GM19240 (cell line): ENCODE measurements around the gene PDE4A.
"Not testable (repeated sequence)": the region's sequence is repeated elsewhere in the genome, so short reads cannot be mapped to it uniquely, and the experiment has no call there.

ENCODE experiments used
- DNase-seq: peaks from one replicate; pipeline ENCODE4 v3.0.0; 2011; ENCODE audit warnings: low spot score; ENCODE audit not compliant: insufficient read length

Gene PDE4A

DNA sequence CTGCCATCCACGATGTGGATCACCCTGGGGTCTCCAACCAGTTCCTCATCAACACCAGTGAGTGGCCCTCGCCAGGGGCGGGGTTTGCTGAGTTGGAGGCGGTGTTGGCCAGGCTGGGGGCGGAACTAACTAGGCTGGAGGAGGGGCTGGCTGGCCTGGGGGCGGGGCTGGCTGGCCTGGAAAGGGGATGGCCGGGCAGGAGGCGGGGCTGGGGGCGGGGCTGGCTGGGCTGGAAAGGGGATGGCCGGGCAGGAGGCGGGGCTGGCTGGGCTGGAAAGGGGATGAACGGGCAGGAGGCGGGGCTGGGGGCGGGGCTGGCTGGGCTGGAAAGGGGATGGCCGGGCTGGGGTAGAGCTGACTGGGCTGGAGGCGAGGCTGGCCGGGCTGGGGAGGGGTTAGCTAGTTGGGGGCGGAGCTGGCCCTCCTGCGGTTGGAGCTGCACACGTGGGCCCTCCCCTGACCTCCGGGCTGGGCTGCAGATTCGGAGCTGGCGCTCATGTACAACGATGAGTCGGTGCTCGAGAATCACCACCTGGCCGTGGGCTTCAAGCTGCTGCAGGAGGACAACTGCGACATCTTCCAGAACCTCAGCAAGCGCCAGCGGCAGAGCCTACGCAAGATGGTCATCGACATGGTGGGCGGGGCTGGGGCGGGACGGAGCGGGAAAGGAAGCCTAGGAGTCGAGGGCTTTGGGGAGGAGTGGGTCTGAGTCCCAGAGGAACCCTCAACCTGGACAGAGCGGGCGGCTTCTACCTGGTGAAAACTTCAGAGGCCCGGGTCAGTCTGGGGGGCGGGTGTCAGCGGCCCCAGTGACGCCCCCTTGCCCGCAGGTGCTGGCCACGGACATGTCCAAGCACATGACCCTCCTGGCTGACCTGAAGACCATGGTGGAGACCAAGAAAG, 41.0 kb downstream of the PDE4A start:
- peak; percentile 97 for DNase-seq

DNA sequence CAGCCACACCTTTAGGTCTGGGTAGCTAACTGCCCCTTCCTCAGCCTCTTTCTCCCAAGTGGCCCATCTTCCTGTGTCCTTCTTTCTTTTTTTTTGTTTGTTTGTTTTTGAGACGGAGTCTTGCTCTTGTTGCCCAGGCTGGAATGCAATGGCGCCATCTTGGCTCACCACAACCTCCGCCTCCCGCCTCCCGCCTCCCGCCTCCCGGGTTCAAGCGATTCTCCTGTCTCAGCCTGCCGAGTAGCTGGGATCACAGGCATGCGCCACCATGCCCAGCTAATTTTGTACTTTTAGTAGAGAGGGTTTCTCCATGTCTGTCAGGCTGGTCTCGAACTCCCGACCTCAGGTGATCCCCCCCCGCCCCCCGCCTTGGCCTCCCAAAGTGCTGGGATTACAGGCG, 41.7 kb downstream of the PDE4A start:
- DNase-seq: not testable (repeated sequence)

DNA sequence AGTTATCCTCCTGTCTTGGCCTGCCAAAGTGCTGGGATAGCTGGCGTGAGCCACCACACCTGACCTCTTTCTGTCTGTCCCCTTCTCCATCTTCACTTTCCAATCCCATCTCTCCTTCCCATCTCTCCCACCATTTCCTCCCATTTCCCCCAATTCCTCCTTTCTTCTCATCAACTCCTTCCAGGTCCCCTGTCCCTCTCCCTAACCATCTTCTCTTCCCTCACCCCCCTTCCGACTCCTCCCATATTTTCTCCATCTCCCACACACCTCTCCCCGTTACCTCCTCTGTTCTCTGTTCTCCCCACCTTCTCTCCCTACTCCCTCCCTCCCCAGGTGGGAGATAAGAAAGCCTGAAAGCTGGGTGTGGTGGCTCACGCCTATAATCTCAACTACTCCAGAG, 42.2 kb downstream of the PDE4A start:
- DNase-seq: no peak

DNA sequence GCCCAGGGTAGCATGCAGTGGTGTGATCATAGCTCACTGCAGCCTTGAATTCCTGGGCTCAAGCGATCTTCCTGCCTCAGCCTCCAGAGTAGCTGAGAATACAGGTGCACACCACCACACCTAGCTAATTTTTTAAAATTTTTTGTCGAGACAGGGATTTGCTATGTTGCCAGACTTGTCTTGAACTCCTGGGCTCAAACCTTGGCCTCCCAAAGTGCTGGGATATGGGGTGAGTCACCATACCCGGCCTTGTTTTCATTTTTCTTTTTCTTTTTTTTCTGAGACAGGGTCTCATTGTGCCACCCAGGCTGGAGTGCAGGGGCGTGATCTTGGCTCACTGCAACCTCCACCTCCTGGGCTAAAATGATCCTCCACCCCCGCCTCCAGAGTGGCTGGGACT, 44.1 kb downstream of the PDE4A start:
- no peak for DNase-seq

DNA sequence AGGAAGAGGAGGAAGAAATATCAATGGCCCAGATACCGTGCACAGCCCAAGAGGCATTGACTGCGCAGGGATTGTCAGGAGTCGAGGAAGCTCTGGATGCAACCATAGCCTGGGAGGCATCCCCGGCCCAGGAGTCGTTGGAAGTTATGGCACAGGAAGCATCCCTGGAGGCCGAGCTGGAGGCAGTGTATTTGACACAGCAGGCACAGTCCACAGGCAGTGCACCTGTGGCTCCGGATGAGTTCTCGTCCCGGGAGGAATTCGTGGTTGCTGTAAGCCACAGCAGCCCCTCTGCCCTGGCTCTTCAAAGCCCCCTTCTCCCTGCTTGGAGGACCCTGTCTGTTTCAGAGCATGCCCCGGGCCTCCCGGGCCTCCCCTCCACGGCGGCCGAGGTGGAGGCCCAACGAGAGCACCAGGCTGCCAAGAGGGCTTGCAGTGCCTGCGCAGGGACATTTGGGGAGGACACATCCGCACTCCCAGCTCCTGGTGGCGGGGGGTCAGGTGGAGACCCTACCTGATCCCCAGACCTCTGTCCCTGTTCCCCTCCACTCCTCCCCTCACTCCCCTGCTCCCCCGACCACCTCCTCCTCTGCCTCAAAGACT, 46.9 kb downstream of the PDE4A start:
- no peak for DNase-seq

DNA sequence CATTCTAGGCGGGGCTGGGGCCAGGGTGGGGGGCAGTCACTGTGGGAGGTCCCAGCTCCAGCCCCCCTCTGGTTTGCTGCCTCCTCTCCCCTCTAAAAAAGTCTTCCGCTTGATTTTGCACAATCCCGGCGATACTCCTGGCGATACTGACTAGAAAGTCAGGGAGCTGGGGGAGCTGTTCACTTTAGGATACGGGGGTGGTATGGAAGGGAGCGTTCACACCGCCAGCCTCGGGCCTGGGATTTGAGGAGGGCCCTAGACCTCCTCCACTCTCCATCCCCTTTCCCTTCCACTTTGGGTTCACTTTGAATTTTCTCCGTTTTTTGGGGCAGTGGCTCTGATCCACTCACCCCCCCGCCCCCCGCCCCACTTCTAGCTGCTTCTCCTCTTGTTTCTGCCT, 47.8 kb downstream of the PDE4A start:
- no peak for DNase-seq

DNA sequence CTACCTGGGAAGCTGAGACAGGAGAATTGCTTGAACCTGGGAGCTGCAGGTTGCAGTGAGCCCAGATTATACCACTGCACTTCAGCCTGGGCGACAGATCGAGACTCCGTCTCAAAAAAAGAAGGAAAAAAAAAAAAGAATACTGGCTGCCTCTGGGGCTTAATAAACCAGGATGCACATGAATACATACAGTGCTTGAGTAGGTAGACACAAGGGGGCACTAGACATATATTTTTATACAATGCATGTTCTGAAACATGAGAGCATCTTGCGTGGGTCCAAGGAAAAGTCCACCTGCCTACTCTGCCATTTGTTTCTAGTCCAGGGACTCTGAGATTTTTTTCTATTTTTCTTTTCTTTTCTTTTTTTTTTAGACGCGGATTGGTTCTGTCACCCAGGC, 51.6 kb downstream of the PDE4A start:
- no peak for DNase-seq

DNA sequence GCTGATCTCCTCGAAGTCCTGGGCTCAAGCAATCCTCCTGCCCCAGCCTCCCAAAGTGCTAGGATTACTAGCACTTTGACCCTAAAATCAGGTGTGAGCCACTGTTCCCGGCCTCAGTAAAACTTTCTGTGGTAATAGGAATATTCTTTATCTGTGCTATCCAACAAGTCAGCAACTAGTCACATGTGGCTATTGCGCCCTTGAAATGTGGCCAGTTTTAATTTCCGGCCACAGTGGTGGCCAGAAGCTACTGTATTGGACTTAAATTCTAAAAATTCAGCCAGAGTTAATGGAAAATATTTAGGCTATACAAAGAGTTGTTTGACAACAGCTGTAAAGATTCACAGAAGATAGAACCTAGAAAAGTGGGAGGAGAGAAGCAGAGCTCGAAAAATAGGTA, 52.9 kb downstream of the PDE4A start:
- no peak for DNase-seq

DNA sequence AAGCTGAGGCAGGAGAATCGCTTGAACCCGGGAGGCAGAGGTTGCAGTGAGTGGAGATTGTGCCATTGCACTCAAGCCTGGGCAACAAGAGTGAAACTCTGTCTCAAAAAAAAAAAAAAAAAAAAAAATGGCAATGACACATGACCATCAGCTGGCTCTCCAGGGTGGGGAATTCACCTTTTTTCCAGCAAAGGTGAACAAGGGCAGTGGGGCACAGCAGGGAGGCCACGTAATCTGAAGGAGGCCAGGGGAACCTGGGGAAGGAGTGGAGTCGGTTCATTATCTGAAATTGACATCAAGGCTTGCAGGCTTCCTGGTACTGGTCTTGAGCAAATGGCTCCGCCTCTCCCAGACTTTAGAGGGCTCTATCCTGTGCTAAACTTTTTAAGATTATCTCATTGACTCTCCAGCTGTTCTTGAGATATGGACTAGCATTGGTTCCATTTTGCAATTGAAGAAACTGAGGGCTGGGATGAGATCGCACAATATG, 54.7 kb downstream of the PDE4A start:
- DNase-seq: no peak

DNA sequence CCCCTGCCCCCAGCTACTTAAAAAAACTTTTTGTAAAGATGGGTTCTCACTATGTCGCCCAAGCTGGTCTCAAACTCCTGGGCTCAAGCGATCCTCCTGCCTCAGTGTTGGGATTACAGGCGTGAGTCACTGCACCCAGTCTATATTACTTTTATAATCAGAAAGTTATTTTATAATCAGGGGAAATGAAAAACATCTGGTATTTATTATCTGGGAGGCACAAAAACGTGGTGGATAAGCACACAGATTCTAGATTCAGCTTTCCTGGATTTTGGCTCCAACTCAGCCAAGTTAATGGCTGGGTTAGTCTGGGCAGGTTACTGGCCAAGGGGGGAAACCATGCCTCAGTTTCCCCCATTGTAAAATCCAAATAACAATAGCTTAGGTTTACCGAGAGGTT, 58.1 kb downstream of the PDE4A start:
- DNase-seq: no peak

DNA sequence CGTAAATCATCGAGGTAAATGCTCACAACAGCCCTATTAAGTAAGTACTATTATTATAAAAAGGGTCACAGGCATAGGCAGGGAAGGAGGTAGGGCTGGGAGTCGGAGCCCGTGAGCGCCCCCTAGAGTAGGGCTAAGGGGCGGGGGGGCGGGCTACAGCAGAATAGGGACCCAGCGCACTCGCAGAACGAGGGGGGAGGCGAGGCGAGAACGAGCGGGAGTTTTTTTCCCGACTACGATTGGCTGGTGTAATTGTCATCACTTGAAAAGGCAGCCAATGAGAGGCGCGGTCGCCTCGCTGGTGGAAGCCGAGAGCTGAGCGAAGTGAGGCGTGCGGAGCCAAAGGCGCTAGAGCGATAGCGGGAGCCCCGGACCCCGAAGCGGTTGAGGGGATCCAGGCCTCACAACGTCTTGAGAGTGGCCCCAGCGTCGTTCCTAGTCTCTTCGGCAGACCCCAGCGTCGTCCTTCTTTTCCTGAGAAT, 58.6 kb downstream of the PDE4A start:
- DNase-seq: no peak

DNA sequence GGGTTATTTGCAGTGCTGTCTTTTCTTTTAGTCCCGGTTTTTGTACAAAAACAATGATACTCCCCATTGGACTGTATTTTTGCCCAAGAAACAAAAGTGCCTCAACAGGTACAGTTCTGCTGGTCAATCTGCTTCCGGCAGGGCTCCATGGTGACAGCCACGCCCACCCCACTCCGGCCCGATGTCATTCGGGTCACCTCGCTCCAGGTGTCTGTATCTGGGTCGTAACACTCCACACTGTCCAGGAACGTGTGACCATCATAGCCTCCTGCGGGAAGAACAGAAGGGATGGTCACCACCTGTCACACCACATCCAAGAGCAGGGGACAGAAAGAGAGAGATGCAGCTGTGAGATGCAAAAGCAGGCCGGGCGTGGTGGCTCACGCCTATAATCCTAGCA, 66.2 kb downstream of the PDE4A start:
- no peak for DNase-seq

DNA sequence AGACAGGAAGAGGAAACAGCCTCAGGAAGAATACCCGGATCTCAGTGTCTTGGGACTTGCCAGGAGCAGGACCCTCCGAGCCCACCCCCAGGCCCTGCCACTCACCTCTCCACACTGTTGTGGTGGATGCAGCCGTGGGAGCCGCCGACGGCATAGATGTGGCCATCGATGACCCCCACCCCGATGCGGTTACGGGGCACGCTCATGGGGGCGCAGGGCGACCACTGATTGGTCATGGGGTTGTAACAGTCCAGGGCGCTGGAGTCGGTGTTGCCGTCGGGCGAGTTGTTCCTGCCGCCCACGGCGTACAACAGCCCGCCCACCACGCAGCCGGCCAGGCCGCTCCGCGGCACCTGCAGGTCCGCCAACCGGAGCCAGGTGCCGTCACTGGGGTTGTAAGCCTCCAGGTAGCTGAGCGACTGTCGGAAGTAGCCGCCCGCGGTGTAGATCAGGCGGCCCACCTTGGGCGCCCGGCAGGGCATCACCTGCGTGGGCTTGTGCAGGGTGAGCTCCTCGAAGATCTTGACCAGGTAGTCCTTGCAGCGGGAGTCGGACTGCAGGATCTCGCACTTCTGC, 71.2 kb downstream of the PDE4A start:
- no peak for DNase-seq

DNA sequence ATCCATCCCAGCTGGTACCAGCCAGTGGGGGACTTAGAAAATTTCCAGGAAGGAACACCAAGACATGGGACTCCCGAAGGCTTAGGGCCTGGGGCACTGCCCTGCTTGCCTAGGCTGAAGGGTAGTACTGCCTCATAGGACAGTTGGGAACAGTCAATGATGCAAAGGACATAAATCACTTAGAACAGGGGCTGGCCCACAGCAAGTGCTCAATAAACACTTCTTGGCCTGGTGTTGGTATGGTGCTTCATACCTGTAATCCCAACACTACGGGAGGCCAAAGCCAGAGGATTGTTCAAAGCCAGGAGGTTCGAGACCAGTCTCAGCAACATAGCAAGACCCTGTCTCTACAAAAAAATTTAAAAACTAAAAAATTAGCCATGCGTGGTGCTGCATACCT, 77.0 kb downstream of the PDE4A start:
- DNase-seq: no peak

DNA sequence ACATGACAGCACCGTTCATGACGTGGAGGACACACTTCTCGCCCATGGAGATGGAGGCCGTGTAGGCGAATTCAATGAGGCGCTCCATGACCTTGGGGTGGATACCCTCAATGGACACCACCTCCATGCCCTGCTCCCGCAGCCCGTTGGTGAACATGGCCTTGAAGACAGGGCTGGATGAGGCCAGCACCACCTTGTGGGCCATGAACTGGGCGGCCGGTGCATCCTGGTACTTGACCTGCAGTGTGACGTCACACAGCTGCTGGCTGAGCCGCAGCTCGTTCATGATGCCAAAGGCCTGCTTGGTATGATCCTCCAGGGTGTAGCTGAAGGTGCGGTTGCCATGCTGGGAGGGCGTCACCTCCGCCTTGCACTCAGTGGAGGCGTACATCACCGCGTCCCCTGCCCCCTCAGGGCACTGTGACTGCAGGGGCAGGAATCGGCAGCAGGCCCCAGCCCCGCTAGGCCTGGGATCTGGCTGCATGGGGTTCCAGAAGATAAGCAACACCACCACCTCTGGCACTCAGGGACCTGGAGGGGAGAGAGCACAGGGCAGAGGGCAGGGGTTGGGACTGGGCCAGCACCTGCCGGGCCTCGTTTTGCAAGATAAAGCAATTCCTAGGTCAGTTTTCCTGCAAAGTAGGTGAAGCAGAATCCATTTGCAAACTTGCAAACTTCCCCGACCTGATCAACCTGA, 79.4 kb downstream of the PDE4A start:
- no peak for DNase-seq

DNA sequence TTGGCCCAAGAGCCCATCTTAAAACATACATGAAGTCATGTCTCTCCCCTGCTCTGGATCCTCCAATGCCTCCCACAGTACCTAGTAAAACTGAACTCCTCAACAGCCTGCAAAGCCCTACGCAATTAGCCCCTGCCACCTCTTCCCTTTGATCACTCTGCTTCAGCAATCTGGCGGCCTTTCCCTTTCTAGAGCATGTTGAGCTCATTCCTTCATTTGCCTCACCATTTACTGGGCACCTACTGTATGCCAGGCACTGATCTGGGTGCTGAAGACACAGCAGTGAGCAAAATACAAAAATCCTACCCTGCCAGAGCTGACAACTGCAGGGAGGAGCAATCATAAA, 79.9 kb downstream of the PDE4A start:
- DNase-seq: no peak

DNA sequence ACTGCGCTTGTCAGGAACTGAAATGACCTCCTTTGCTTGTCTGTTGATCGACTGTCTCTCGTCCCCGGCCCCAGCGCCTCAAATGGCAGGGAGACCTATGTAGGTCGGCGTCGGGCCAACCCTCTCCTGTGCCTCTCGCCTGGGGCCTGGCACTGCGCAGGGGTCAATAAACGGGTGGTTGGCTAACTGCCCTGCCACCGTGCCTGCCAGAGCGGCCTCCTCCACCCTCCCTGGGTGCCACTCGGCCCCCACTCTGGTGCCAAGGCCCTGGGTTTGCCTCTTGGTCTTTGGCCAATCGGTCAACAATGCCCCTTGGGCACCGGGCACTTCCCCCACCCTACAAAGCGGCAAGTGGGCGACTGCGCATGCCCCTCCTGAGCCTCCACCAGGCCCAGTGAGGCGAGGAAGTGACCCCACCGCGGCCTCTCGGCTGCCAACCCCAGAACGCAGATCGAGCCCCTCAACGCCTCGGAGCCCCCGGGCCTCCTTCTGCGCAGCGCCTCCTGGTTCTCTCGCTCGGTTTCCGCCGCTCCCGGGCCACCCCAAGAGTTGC, 81.7 kb downstream of the PDE4A start:
- DNase-seq: peak; percentile 59

DNA sequence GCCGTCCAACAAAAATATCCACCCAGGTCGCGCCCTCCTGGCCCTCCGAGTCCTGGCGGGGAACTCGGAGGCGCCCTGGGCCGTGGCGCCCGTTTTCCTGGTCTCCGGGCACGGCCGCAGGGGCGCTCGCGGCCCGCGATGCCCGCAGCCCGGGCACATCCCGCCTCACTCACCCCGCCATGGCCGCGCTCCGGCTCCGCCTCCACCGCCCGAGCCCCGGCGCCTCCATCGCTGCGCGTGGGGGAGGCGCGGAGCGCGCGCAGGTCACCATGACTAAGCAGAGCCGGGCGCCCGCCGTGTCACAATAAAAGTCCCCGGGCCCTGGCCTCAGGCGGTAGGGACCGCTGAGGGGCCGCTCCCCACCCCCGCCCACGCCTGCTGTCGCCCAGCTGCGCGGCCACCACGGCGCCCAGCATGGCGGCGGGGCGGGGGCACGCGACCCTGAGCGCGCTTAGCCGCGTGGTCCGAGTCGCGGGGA, 82.2 kb downstream of the PDE4A start:
- peak; percentile 90 for DNase-seq

DNA sequence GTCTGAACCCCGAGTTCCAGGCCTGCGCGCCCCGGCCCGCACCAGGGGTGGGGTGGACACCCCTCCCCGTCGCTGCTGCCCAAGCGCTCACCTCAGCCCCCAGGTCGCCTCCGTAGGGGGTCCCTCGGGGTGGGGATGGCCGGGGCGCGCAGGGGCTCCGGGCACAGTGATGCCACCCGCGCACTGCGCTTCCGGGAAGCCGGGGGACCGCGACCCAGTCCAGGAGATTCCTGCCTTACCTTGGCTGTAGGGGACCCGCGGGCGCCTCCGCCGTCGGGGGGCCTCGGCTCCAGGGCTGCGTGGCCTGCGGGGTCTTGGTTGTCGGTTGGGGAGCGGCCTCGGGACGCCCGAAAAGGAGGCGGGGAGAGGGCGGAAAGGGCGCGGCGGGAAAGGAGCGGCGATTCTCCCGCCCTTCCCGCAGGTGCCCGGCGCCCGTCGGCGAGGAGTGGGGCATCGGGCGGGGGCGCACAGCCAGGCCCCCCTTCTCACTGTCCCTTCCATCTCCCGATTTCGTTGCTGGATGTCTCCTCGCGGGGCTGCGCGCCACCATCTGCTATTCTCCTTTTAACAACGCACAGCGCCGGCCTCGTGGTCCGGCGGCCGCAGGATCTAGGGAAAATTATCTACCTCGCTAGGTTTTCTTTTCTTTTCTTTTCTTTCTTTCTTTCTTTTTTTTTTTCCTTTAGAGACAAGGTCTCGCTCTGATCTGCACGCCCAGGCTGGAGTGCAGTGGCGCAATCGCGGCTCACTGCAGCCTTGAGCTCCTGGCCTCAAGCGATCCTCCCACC, 82.9 kb downstream of the PDE4A start, which contains the start of gene KEAP1:
Gene KEAP1 (minus strand): TSS at position 355 of the 788 bp plus-strand sequence. CDS start 3,323 bp downstream, outside the sequence.
- no peak for DNase-seq

DNA sequence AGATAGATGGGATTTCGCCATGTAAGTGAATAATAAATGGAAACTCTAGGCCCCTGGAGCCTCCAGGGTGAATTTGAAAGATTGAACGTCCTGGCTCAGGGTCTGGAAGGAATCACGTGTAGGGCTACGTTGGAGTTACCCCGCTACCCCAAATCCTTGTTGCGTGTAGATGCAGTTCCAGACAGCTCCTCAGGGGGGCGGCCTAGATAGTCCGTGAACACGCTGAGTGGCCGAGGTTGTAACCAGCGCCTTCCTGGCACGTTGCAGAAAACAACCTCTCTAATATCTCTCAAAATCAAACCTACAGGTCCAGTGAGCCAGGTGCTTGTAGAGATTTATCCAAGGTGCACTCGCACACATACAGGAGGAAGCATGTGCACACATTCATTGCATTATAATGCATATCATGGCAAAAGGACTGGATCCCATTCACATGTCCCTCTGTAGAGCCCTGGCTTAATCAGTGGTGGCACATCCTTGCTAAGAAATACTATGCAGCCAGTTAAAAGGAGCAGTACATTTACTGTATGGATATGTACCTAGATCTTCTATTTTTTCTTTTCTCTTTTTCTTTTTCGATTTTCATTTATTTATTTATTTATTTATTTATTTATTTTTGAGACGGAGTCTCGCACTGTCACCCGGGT, 85.4 kb downstream of the PDE4A start:
- peak; percentile 43 for DNase-seq
